HAP-1 (cell line): ENCODE results near the gene MUC12.

Experiments
- DNase-seq, 2 experiments: peaks; one replicate each; pipeline ENCODE4 v3.0.0-alpha.2; 2016 to 2020; ENCODE audit warnings: low spot score in 2 of 2
- H3K27me3 ChIP-seq: fragments of 250-450 bp; sonication (Bioruptor Pico); 2 replicates; pipeline ENCODE4 v1.5.1; 2020; ENCODE audit warnings: low read depth, mild to moderate bottlenecking, moderate library complexity
- H3K36me3 ChIP-seq: fragments of 250-450 bp; sonication (Bioruptor Pico); replicated peaks from 2 replicates; pipeline ENCODE4 v1.5.1; 2020; ENCODE audit warnings: mild to moderate bottlenecking
- H3K4me1 ChIP-seq: fragments of 250-450 bp; sonication (Bioruptor Pico); 2 replicates; pipeline ENCODE4 v1.5.1; 2020; ENCODE audit warnings: mild to moderate bottlenecking
- H3K4me3 ChIP-seq: fragments of 250-450 bp; sonication (Bioruptor Pico); 2 replicates; pipeline ENCODE4 v1.5.1; 2020; ENCODE audit warnings: mild to moderate bottlenecking, moderate library complexity
- H3K9me3 ChIP-seq: fragments of 250-450 bp; sonication (Bioruptor Pico); 2 replicates; pipeline ENCODE4 v1.5.1; 2020; ENCODE audit warnings: mild to moderate bottlenecking, moderate library complexity
- in situ Hi-C: fragments of 300-500 bp; cut with MboI; formaldehyde crosslinking; loops from 3 replicates; pipeline ENCODE4 v1.14.3; 2020; ENCODE audit warnings: low sequenced_read_pairs, inconsistent platforms, mixed read lengths

Gene MUC12

GRCh38 chr7:101068401-101068800, 99.0 kb downstream of the MUC12 start:
- no peaks in the 10 kb centered on the region for H3K9me3 ChIP-seq
- H3K4me3 ChIP-seq = no peak overlapping the region
- DNase-seq = no peak
- in situ Hi-C loops = no loop called here
- no peaks in the 10 kb centered on the region for H3K27me3 ChIP-seq
- H3K4me1 ChIP-seq = no peaks in the 10 kb centered on the region; the same call in 1 of the 2 replicates
- H3K36me3 ChIP-seq = no peaks in the 10 kb centered on the region
